Hematopoietic multipotent progenitor cell treated with erythropoietin and hydrocortisone succinate and interleukin-3 and kit ligand, for 6 days (in vitro differentiated cells): ENCODE measurements around the gene NKIRAS1.
A peak's percentile ranks its signal among the peaks of the same experiment; 100 is the strongest.
"Not testable (repeated sequence)": the region's sequence is repeated elsewhere in the genome, so short reads cannot be mapped to it uniquely, and the experiment has no call there.

ENCODE experiments used
- DNase-seq: peaks from one replicate; pipeline ENCODE4 v3.0.0-alpha.2; 2015

NKIRAS1 gene

GRCh38 chr3:23867400-23867799, 49.4 kb downstream of the NKIRAS1 start:
- peak; percentile 40 for DNase-seq

DNA sequence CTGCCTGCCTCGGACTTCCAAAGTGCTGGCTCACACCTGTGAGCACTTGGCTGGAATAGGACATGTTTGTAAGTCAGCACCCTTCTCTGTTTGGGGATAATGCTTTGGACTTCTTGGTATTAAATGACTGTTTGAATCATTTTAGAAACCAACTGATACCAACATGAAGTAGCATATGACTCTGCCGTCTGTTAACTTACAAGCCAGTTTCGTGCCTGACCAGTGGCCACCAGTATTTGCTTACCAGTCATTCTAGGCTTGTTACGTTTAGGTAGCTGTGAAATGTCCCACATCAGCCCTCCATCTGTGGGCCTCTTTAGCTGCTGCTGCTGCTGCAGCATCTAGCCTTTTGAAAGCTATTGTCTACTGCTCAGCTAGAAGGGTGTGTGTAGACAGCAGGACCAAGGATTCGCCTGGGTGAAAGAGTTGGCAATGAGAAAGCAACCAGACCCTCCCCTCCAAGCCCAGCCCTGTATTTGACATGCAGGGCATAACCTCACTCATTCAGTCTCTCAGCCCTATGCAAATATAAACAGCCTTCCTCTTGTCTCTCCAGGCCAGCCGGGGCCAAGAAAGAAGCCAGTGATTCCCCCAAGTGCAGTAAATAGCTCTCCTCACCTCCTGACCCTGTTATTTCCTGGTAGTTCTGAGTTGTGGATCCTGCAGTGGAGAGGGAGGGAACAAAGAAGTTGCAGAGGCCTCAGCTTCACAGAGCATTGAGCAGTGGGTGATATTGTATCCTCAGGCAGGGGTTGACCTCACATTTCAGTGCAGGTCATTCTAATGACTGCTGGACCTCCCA, 51.0 kb downstream of the NKIRAS1 start:
- DNase-seq = no peak

DNA sequence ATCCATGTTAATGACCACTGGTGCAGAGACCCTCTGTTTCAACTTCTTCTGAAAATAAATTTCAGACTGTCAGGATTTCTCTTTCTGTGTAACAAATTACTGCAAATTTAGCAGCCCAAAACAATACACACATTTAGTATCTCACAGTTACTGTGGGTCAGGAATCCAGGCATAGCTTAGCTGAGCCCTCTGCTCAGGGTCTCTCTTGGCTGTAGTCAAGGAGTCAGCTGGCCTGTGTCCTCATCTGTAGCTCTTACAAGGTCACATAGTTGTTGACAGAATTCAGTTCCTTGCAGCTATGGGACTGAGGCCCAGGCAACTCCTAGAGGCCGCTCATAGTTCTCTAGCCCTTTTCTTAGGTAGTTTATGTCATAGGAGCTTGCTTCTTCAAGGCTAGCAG, 51.9 kb downstream of the NKIRAS1 start:
- DNase-seq = no peak

DNA sequence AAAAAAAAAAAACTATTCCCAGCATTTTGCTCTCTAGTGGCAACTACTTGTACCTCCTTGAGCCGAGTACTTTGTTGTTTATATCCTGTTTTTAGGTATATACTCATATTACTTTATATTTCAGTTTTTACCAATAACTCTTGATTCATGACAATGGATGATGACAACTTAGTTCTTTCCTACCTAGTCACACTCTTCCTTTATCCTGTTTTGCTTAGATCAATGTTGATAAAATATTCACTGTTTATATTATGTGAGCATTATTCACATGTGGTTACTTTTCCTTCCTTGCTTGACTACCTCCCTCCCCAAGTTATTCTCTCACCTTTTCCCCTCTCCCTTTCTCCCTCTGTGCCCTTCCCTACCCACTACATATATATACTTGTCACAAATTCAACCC, 53.7 kb downstream of the NKIRAS1 start:
- no peak for DNase-seq

GRCh38 chr3:23861689-23862088, 55.1 kb downstream of the NKIRAS1 start:
- DNase-seq = no peak

DNA sequence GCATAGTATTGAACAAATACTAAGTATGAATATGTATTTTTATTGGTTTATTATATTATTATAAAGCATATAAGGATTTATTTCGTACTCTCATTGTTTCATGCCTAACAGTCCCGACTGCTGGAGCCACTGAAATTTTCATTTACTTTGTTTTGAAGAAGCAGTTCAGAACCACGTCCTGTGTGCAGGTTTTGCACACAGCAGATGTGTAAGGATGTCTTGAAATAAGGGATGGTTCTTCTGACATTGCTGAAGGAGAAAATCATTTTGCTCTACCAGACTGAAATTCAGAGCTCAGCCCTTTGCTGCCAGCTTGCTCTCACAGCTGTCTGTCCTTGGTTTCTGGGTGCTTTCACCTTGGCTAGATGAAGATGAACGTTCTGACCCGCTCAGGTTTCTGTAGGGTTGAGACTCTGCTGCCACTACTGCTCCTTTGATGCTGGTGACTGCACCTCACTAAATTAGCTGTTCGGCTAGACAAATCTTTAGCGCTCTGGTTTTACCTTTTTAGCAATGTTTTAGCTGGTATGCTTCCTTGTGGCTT, 56.9 kb downstream of the NKIRAS1 start:
- DNase-seq = no peak

GRCh38 chr3:23859012-23859743, 57.6 kb downstream of the NKIRAS1 start:
- no peak for DNase-seq

- no peak for DNase-seq
Measured at GRCh38 chr3:23856286-23856685, 60.5 kb downstream of the NKIRAS1 start.

DNA sequence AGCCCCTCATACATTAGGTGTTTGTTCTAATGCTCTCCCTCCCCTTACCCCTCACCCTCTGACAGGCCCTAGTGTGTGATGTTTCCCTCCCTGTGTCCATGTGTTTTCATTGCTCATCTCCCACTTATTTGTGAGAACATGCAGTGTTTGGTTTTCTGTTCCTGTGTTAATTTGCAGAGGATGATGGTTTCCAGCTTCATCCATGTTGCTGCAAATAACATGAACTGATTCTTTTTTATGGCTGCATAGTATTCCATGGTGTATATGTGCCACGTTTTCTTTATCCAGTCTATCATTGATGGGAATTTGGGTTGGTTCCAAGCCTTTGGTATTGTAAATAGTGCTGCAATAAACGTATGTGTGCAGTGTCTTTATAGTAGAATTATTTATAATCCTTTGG, 67.3 kb downstream of the NKIRAS1 start:
- DNase-seq = not testable (repeated sequence)

DNA sequence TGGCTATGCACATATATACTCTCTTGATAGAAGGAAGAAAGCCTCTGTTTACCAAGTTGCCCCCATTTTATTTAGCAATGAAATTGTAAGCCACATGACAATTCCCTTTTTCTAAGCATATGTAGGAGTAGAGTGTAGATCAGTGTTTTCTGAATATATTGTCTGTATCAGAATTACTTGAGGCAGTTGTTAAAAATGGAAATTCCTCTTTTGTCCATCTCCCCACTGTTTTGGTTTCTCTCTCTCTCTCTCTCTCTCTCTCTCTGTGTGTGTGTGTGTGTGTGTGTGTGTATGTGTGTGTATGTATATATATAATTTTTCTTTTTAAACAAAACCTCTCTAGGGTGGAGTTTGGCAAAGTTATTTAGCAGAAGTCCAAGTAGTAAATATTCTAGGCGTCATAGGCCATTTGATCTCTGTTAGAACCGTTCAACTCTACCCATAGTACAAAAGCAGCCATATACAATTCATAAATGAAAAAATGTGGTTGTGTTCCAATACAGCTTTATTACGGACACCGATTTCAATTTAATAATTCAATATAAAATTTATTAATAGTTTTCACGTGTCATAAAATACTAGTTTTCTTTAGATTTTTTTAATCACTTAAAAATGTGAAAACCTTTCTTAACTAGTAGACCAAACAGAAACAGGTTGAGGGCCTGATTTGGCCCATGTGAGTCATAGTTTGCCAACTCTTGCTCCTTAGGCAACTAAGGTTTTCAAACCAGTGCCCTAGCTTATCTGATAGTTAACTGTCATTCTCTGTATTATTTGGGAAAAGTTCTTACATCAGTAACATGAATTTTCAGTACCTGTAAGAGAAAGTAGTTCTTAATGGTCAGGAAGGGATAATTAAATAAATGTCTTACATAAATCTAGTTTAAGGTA, 71.2 kb downstream of the NKIRAS1 start:
- DNase-seq = no peak

GRCh38 chr3:23843869-23844268, 72.9 kb downstream of the NKIRAS1 start:
- no peak for DNase-seq
